HG03378 (cell line): ENCODE data around the gene GK.
"Not testable (repeated sequence)": the region's sequence is repeated elsewhere in the genome, so short reads cannot be mapped to it uniquely, and the experiment has no call there.

Experiments
- ATAC-seq: cut with Tn5 transposase; IDR thresholded peaks from one replicate; pipeline ENCODE4 v1.9.1; 2021; ENCODE audit warnings: mild to moderate bottlenecking, moderate library complexity; ENCODE audit not compliant: unreplicated experiment

The GK gene

DNA sequence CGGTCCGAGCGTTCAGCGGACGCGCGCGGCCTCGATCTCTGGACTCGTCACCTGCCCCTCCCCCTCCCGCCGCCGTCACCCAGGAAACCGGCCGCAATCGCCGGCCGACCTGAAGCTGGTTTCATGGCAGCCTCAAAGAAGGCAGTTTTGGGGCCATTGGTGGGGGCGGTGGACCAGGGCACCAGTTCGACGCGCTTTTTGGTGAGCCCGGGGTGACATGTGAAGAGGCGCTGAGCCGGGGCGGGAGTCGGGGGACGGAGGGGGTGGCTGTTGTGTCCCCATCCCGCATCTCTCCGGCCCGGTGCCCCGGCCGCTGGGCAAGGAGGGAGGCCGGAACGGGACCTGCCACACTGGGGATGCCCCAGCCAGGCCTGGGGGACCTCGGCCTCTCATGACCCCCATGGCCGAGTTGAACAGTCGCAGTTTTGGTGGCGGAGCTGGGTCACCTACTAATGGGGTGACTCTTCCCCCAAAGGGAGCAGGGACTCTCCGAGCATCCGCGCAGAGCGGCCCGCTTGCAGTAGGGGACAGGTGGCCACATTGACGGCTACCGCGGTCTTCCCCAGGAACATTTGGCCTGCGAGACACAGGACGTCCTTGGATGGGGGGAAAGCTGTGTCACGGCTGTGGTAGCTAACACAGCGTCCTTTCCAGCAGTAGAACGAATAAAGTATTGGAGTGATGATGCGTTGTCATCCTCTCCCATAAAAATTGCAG lies at the start of gene GK:
GK (plus strand) TSS at position 9 of the 717 bp plus-strand sequence; CDS start at position 124, 115 bp downstream.
- peak; percentile 9 for ATAC-seq

DNA sequence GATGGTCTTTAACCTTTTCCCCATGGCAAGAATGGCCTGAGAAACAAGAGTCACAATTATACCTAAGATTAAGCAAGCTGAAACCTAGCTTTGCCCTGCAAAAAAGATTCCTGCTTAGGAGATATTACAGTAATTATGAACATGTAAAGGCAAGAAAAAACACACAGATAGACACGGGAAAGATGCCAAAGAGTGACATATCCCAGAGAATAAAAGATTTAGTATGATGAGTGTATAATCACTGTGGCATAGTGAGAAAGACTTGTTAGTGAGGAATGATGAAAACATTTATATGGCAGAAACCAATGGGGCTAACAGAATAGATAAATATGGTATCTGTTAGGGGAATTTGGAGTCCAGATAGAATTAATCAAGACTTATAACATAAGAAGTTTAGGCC lies 46.1 kb upstream of the GK start:
- no peak for ATAC-seq

DNA sequence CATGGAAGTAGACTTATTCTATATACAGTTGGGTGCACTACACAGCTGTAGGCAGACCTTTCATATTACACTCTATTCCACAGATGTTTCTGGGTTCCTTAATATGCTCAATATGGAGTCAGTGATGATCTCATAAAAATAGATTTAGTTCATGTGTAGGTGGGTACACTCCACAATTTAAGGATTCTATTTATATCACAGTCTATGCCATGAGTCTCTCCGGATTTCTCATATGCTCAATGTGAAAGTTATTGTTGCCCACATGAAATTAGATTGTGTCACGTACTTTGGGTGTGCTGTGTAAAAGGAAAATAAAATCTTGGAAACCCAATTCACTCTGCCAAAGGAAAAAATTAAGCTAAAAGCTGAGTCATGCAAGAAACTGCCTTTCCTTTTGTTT lies 43.2 kb upstream of the GK start:
- no peak for ATAC-seq

DNA sequence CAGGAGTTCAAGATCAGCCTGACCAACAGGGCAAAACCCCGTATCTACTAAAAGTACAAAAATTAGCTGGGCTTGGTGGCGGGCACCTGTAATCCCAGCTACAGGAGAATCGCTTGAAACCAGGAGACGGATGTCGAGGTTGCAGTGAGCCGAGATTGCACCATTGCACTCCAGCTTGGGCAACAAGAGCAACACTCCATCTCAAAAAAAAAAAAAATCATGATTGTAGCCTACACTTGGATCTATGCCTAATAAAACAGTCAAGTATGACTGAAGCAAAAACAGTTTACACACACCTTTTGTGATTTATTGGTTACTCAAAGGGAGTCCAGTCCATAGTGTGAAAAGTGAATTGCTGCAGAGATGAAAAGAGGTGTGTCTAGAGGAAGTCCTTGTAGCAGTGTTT lies 41.0 kb upstream of the GK start:
- ATAC-seq, result no peak

DNA sequence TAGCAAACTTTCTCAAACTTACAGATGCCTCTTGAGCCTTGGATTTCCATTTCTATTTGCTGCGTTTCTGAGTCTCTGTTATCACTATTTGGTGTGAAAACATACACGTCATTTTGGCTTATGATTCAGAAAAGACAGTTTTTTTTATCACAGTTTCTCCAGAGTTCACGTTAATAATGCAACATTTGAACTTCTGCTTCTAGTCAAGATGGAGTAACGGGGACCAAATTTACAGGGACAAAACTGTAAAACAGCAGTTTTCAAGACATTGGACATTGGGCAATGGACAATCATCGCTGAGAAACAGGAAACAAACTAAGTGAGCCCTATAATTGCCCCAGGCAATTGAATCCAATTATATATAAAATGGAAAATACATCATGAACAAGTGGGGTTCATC lies 39.5 kb upstream of the GK start:
- no peak for ATAC-seq

DNA sequence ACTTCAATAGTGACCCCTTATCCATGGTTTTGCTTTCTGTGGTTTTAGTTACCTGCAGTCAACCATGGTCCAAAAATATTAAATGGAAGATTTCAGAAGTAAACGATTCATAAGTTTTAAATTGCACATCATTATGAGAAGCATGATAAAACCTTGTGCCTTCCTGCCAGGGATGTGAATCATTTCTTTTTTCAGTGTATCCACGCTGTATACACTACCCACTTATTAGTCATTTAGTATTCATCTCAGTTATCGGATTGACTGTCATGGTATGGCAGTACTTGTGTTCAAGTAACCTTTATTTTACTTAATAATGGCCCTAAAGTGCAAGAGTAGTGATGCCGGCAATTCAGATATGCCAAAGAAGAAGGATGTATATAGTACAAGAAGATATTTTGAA lies 38.0 kb upstream of the GK start:
- peak; percentile 94 for ATAC-seq

DNA sequence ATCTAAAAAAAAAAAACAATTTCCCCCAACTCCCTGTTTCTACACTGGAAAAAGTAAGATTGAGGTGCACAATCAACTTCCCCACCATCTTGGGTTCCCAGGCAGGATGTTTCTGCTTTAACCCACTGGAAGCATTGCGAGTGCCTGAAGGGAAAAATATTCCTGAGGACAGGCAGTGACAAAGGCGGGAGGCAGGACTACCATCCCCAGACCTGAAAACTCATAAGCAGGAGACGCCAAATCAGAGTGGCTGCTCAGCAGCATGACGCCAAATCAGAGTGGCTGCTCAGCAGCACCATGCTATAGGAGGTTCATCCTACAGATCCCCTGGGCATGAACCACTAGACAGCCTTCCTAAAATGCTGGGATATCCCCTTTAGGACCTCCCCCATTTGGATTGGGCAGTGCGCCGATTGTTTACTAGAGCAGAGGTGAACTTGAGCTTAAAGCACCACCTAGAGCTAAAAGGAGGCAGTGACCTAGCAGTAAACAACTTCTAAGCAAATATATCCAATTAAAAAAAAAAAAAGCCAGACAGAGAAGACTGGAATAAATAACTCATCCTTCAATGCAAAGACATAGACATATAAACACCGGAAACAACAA lies 35.0 kb upstream of the GK start:
- ATAC-seq, result no peak

DNA sequence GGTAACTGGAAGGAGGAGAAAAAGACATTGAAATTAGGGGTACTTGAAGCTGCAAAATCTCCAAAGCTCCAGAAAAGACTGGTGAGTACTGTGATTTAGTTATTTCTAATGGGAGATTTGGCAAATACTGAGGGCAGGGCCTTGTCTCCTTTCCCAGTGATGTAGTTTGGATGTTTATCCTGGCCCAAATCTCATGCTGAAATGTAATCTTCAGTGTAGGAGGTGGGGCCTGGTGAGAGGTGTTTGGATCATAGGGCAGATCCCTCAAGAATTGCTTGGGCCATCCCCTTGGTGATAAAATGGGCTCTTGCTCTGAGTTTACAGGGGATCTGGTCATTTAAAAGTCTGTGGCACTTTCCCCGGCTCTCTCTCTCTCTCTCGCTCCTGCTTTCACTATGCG lies 33.1 kb upstream of the GK start:
- ATAC-seq, result no peak

DNA sequence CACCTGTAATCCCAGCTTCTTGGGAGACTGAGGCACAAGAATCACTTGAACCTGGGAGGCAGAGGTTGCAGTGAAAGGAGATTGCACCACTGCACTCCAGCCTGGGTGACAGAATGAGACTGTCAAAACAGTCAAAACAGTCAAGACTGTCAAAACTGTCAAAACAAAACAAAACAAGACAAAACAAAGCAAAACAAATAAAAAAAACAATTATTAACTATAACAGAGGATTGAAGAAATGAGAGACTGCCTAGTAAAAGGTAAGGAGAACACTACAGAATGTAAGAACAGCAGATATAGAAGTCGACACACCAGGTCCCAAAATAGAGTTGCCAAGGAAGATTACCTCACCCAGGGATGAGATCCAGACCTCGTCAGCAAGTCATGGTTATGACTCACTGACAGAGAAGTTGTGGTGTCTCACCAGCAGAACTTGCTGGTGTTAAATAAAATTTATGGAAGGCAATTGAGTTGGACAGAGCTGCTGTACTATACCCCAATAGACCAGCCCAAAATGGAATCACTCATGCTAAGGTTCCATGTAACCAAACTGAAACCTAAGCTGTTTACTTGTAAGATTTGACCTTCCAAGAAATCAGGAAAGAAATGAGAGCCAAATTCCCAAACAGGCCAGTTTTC lies 32.1 kb upstream of the GK start:
- no peak for ATAC-seq

DNA sequence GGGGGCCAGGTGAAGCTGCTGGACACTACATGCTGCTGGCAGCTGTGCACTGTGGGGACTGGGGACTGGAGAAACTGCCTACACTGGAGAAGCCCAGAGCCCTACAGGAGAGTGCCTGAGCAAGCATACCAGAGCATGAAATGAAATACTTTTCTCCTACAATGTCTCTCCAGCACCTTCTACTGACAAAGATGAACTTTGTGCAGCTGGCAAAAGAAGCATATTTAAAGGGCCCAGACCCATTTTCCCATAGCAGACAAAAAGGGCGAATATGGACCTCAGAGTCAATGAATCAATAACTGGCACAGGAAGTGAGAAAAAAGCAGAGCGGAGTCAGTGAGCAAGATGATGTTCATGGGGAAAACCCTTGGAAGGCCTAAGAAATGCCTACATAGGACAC lies 30.9 kb upstream of the GK start:
- no peak for ATAC-seq

DNA sequence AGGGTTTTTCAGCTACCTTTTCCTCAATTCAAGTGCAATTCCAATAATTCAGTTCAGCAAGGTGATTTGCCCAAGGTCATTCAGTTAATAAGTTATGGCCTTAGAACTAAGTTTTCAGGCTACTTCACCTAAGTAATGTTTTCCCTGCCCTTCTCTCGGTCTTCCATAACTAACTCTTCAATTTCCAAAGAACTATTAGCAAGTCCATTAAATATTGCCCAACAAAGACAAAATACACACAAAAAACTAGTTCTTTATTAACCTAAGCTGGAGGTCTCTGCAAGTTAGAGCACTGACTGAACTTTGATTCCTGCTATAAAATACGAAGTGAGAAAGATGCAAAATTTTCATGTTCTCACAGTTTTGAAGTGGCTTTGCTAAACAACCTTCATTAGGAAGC lies 26.8 kb upstream of the GK start:
- no peak for ATAC-seq

DNA sequence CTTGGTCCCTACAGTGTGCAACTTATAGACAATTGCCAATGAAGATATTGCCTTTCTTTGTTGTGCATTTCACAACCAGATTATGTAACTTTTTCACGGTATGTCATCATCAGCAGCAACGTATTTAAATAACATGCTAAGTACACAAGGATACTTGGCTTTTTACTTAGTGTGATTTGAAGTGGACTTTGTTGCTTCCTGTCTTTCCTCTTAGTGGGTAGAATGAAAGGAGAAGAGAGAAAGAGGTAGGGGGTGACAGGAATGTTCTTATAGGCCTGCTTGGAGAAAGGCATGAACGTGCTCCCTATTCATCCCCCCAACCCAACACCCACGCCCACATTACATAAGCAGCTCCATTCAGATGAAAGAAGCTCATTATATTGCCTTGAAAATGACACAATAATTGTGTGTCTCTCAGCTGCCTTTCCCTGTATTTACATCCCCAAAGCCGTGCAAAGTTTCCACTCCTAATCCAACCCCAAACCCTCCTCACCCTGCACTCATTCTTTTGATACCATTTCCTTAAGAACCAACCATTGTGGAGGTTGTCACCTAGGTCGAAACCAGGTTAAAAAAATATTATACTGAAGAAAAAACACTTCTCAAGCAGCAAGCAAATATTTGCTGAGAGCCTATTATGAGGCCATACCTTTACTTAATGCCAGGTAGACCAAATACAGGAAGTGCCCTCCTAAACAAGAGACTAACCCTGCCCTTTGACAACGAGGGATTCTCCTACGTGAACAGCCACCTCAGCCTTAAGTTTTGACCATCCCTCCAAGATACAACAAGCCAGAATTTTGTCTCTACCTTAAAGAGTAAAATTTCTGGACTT lies 25.2 kb upstream of the GK start:
- ATAC-seq, result no peak

DNA sequence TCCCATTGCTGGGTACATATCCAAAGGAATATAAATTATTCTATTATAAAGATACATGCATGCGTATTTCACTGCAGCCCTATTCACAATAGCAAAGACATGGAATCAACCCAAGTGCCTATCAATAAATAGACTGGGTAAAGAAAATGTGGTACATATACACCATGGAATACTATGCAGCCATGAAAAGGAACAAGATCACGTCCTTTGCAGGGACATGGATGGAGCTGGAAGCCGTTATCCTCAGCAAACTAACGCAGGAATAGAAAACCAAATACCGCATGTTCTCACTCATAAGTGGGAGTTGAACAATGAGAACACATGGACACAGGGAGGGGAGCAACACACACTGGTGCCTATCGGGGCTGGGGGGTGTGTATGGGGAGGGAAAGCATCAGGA lies 19.2 kb upstream of the GK start:
- not testable (repeated sequence) for ATAC-seq

DNA sequence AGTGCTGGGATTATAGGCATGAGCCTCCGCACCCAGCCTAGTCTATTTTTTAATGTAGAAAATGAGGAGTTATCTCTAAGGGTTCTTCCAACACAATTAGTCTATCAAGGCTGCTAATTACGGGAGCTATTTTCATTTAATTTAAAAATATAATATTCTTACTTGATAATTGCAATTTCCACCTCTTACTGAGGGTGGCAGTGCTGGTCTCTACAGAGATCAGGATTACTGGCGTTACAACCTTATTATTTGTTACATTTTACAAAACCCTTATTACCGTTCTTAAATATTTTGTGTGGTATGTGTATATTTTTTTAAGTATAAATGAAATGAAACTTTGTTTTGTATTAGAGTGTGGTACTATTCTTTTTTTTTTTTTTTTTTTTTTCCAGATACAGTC lies 17.6 kb upstream of the GK start:
- ATAC-seq, result no peak

DNA sequence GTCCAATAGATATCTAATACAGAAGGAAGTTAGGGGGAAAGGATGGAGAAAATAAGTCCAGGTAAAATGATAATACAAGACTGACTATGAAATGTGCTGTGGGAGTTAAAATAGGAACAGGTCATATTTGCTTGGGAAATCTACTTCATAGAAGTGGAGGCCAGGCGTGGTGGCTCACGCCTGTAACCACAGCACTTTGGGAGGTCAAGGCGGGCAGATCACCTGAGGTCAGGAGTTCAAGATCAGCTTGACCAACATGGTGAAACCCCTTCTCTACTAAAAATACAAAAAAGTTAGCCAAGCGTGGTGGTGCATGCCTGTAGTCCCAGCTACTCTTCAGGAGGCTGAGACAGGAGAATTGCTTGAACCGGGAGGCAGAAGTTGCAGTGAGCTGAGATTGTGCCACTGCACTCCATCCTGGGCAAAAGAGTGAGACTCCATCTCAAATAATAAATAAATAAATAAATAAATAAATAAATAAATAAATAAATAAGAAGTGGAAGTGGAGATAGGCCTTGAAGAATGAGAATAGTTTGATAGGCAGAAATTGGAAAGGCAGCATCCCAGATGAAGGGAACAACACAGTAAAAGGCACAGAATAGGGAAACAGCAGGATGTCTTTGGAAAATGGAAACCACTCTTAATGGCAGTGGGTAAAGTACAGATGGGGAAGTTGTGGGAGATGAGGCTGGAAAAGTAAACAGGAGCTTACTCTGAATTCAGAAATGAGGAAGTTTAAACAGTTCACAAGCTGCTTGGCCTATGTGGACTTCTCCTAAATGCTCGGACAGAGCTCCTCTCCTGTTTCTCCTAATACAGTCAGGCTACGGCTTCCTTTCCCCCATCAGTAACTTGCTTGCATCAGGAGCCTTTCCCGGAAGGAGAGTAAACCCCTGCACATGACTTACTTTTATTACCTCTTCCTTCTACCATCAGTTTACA lies 15.1 kb upstream of the GK start:
- no peak for ATAC-seq

DNA sequence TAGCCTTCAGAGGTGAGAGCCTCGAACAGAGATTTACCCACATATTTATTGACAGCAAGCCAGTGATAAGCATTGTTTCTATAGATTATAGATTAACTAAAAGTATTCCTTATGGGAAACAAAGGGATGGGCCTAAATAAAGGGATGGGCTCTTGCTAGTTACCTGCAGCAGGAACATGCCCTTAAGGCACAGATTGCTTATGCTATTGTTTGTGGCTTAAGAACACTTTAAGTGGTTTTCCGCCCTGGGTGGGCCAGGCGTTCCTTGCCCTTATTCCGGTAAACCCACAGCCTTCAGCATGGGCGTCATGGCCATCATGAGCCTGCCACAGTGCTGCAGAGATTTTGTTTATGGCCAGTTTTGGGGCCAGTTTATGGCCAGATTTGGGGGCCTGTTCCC lies 13.5 kb upstream of the GK start:
- not testable (repeated sequence) for ATAC-seq

DNA sequence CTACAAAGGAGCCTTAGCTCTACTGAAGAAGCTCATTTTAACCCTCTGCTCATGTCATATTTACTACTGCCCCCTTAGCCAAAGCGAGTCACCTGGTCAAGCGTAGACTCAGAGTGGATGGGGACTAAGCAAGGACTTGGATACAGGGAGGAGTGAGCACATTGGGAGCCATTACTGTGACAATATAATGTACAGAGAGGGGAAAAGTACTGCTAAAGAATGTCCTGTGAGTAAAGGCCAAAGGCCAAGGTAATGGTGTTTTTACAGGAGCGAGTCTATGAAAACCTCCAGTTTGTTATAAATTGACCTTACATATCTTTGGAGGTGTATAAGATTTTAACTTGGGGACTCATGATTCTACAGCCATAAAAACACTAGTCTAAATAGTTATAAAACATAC lies 10.6 kb upstream of the GK start:
- ATAC-seq, result no peak

DNA sequence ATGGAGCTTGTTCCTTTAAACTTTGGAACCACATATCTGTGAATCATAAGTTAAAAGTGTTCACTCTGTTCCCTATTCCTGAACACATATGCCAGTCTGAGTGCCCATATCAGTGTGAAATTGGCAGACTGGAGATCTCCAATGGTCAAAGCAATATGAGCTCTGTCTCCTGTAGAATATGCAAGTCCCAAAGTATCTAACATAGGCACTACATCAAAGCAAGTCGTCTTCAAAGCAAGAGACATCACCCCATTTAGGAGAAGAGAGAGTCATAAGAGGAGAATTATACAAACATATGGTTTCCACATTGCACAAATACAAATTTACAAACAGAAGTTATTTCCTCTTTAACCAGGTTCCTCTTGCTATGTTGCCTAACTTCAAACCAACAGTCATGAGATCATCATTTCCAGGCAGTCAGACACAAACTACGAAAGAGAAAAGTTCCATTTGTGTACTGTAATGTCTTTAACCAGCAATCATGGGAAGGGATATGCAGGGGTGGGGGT lies 9.9 kb upstream of the GK start:
- ATAC-seq, result no peak

DNA sequence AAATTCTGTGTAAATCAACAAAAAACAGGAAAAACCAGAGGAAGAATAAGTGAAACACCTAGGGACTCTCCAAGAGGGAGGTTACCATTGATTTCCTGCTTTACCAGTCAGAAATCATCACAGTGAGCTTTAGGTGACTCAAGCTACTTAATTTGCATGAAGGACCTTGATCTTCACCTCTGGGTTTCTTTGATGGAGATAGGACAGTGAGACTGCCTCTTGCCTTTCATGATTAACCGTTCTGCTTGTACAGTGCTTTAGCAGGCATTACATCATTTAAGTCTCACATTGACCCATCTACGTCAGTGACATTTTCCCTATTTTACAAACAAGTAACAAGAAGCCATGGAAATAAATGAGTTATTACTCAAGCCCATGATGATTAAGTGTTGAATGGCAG lies 3.4 kb upstream of the GK start:
- ATAC-seq, result peak; percentile 44
